Kidney capillary endothelial cell (primary cell): ENCODE data around the gene MMP25.

ENCODE experiments used
- DNase-seq: peaks from one replicate; pipeline ENCODE4 v3.0.0-alpha.2; 2018; ENCODE audit warnings: low spot score

Gene MMP25

GRCh38 chr16:3095869-3096268, 49.5 kb downstream of the MMP25 start:
- DNase-seq, result no peak

- DNase-seq, result no peak
These were observed 50.0 kb downstream of the MMP25 start for GRCh38 chr16:3096362-3096761.

GRCh38 chr16:3097266-3097665, 50.9 kb downstream of the MMP25 start:
- no peak for DNase-seq

GRCh38 chr16:3098459-3099394, 52.4 kb downstream of the MMP25 start, which contains the start of gene ZSCAN10:
TSS of gene ZSCAN10 (minus strand) at chr16:3099294. CDS start at chr16:3092937, 6,357 bp downstream.
- no peak for DNase-seq

GRCh38 chr16:3099395-3099731, 53.0 kb downstream of the MMP25 start:
- no peak for DNase-seq

GRCh38 chr16:3099732-3100499, 53.6 kb downstream of the MMP25 start:
- DNase-seq, result peak; percentile 81

GRCh38 chr16:3101018-3101840, 54.9 kb downstream of the MMP25 start:
- peak; percentile 64 for DNase-seq

GRCh38 chr16:3101841-3102470, 55.6 kb downstream of the MMP25 start:
- DNase-seq, result peak; percentile 88

- DNase-seq, result peak; percentile 59
These were observed 60.0 kb downstream of the MMP25 start for GRCh38 chr16:3106205-3106928.
